HFFc6 (cell line): Measurements from ENCODE around the gene SLC6A13. TPM values are rescaled to one million over a fixed set of nuclear protein-coding genes. Genes with fewer than 3 reads are reported as not detected.
"Not testable (repeated sequence)": the region's sequence is repeated elsewhere in the genome, so short reads cannot be mapped to it uniquely, and the experiment has no call there.

Experiments used
- DNase-seq: peaks from one replicate; pipeline ENCODE4 v3.0.0-alpha.2; 2018
- H3K27ac Mint-ChIP-seq: 2 replicates; pipeline ENCODE4 v1.8.0; 2020; ENCODE audit warnings: mild to moderate bottlenecking, mixed read lengths
- H3K27me3 Mint-ChIP-seq: 2 replicates; pipeline ENCODE4 v1.8.0; 2021; ENCODE audit warnings: mild to moderate bottlenecking, moderate library complexity, mixed read lengths; ENCODE audit not compliant: insufficient read depth
- H3K36me3 Mint-ChIP-seq: 2 replicates; pipeline ENCODE4 v1.8.0; 2021; ENCODE audit warnings: low read depth, mixed read lengths
- H3K4me1 Mint-ChIP-seq: 2 replicates; pipeline ENCODE4 v1.8.0; 2020; ENCODE audit warnings: low read depth, mixed read lengths
- H3K4me3 Mint-ChIP-seq: 2 replicates; pipeline ENCODE4 v1.8.0; 2020; ENCODE audit warnings: mild to moderate bottlenecking, moderate library complexity, mixed read lengths
- H3K9me3 Mint-ChIP-seq: 2 replicates; pipeline ENCODE4 v1.8.0; 2020; ENCODE audit warnings: mild to moderate bottlenecking, mixed read lengths
- total RNA-seq, 6 experiments: library from RNA; stranded (reverse); fragmentation: NEBNext Ultra II Directional; extraction: Animal tissue kit (Norgen Biotek cat#: 25700); gene quantifications; 2 replicates in 1 of 6; 3 replicates in 5 of 6; pipeline ENCODE4 v1.2.3, GENCODE V29; 2021
- TF ChIP-seq, protein P1 (sequence below): fragments of 200-600 bp; sonication (generic); IDR thresholded peaks from 2 replicates; pipeline ENCODE4 v1.5.0; 2021; ENCODE audit warnings: antibody characterized with exemption, mild to moderate bottlenecking

SLC6A13 gene
- total RNA-seq, 6 experiments from 2014 or later, result not detected

GRCh38 chr12:238736-239398 is 23.8 kb downstream of the SLC6A13 start:
- TF ChIP-seq, protein P1, sequence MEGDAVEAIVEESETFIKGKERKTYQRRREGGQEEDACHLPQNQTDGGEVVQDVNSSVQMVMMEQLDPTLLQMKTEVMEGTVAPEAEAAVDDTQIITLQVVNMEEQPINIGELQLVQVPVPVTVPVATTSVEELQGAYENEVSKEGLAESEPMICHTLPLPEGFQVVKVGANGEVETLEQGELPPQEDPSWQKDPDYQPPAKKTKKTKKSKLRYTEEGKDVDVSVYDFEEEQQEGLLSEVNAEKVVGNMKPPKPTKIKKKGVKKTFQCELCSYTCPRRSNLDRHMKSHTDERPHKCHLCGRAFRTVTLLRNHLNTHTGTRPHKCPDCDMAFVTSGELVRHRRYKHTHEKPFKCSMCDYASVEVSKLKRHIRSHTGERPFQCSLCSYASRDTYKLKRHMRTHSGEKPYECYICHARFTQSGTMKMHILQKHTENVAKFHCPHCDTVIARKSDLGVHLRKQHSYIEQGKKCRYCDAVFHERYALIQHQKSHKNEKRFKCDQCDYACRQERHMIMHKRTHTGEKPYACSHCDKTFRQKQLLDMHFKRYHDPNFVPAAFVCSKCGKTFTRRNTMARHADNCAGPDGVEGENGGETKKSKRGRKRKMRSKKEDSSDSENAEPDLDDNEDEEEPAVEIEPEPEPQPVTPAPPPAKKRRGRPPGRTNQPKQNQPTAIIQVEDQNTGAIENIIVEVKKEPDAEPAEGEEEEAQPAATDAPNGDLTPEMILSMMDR, result no peak
- Mint-ChIP-seq H3K27me3 (peaks cover 13% of the 10 kb centered on the region), H3K27ac (no peak overlapping the region), H3K4me1 (no peaks in the 10 kb centered on the region), H3K9me3 (peaks cover 21% of the 10 kb centered on the region), H3K36me3 (peaks cover 22% of the 10 kb centered on the region), H3K4me3 (no peak overlapping the region)
- DNase-seq, result no peak

GRCh38 chr12:238116-238515 is 24.5 kb downstream of the SLC6A13 start:
- DNase-seq, result no peak
- H3K36me3 Mint-ChIP-seq, result peaks cover 25% of the 10 kb centered on the region
- no peaks in the 10 kb centered on the region for H3K4me1 Mint-ChIP-seq
- peaks cover 21% of the 10 kb centered on the region for H3K9me3 Mint-ChIP-seq
- no peak overlapping the region for H3K27ac Mint-ChIP-seq
- peaks cover 15% of the 10 kb centered on the region for H3K27me3 Mint-ChIP-seq
- TF ChIP-seq, protein P1, result no peak
- no peak overlapping the region for H3K4me3 Mint-ChIP-seq

- no peak overlapping the region for H3K4me3 Mint-ChIP-seq
- H3K27me3 Mint-ChIP-seq, result peaks cover 15% of the 10 kb centered on the region
- no peaks in the 10 kb centered on the region for H3K4me1 Mint-ChIP-seq
- TF ChIP-seq, protein P1, result no peak
- H3K36me3 Mint-ChIP-seq, result peaks cover 25% of the 10 kb centered on the region
- no peak overlapping the region for H3K27ac Mint-ChIP-seq
- peaks cover 21% of the 10 kb centered on the region for H3K9me3 Mint-ChIP-seq
- no peak for DNase-seq
Measured at GRCh38 chr12:237026-237815, 25.4 kb downstream of the SLC6A13 start.

DNA sequence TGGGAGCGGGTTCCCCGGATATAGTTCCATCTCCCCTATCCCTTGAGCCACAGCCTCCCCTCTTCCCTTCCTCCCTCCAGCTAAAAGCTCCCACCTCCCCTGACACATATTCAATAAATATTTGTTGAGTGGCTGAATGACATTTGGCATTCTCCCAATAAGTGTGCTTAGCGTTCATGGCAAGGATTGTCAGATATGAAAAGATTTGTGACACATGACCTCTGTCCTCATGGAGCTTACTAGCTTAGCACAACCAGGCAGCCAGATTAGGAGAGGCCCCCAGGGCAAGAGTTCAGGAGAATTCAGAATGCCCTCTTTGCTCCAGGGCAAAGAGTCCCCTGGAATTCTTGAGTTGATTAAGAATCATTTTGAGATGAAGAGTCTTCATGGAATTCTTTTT is 26.2 kb downstream of the SLC6A13 start:
- DNase-seq, result no peak
- H3K27ac Mint-ChIP-seq, result no peak overlapping the region

GRCh38 chr12:235967-236366 is 26.7 kb downstream of the SLC6A13 start:
- H3K27ac Mint-ChIP-seq, H3K4me1 Mint-ChIP-seq, DNase-seq, H3K4me3 Mint-ChIP-seq: not testable (repeated sequence)
- peaks cover 21% of the 10 kb centered on the region for H3K9me3 Mint-ChIP-seq
- H3K36me3 Mint-ChIP-seq, result peaks cover 25% of the 10 kb centered on the region
- H3K27me3 Mint-ChIP-seq, result peaks cover 21% of the 10 kb centered on the region

More for the DNA sequence above, 26.2 kb downstream of the SLC6A13 start:
- TF ChIP-seq, protein P1, result no peak
- Mint-ChIP-seq H3K4me3 (no peak overlapping the region), H3K4me1 (no peaks in the 10 kb centered on the region), H3K9me3 (peaks cover 21% of the 10 kb centered on the region), H3K27me3 (peaks cover 17% of the 10 kb centered on the region), H3K36me3 (peaks cover 25% of the 10 kb centered on the region)

DNA sequence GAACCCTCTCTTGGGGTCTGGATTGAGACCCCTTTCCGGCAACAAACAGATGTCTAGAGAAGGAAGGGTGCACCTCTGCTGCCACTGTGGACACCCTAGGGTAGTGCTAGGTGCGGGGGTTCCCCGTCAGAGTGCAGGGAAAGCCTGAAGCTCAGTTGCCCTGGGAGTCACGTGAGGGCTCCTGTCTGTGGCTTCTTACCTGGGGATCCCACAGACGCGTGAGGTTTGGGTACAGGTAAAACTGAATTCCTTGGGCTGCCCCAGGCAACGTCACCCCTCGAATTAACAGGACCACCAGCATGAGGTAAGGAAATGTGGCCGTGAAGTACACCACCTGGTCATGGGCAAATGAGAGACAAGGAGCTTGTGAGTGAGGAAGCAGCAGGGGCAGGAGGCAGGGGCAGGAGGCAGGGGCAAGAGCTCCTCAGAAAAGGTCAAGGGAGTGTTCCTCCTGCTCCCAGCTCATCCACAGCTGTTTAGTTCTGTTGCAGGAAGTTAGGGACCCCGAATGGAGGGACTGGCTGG is 27.7 kb downstream of the SLC6A13 start:
- no peak overlapping the region for H3K4me3 Mint-ChIP-seq
- no peak for DNase-seq
- H3K27me3 Mint-ChIP-seq, result peaks cover 25% of the 10 kb centered on the region
- H3K9me3 Mint-ChIP-seq, result peaks cover 21% of the 10 kb centered on the region
- peaks cover 25% of the 10 kb centered on the region for H3K36me3 Mint-ChIP-seq
- H3K4me1 Mint-ChIP-seq, result no peaks in the 10 kb centered on the region
- TF ChIP-seq, protein P1, result no peak
- no peak overlapping the region for H3K27ac Mint-ChIP-seq
